ENCODE data around the gene NFIA. TPM values are rescaled to one million over a fixed set of nuclear protein-coding genes. Genes with fewer than 3 reads are reported as not detected.

Gene NFIA
- polyA plus RNA-seq, 1 donor (not counting 4 experiments of a cell fraction or from before 2014, with no cell fraction given) = 14.7 TPM

- Histone ChIP-seq H3K4me1 (ENCODE audit: control insufficient read depth, extremely low read depth, insufficient read depth, low read length) (peaks cover 39% of the 10 kb centered on the region), H4K20me1 (ENCODE audit: control insufficient read depth, extremely low read depth, insufficient read depth, low read length) (no peaks in the 10 kb centered on the region), H3K36me3 (ENCODE audit: control insufficient read depth in 2 of 2, extremely low read depth in 1 of 2, insufficient read depth in 2 of 2, low read length in 2 of 2) (peaks cover 3 to 4% of the 10 kb centered on the region in 2 experiments), H3K79me2 (ENCODE audit: control insufficient read depth, insufficient read depth, low read length) (peaks cover 2% of the 10 kb centered on the region), H3K9me1 (ENCODE audit: control insufficient read depth, extremely low read depth, insufficient read depth, low read length) (no peaks in the 10 kb centered on the region), H3K27me3 (ENCODE audit: control insufficient read depth, extremely low read depth, insufficient read depth, low read length) (no peaks in the 10 kb centered on the region), H2AFZ (ENCODE audit: control insufficient read depth, low read length) (no peak overlapping the region), H3K9me3 (ENCODE audit: control insufficient read depth, low read depth, low read length) (no peaks in the 10 kb centered on the region), H3K9ac (ENCODE audit: control insufficient read depth, extremely low read depth, insufficient read depth, low read length) (no peak overlapping the region), H3K4me2 (ENCODE audit: control insufficient read depth, extremely low read depth, insufficient read depth, low read depth, low read length) (no peak overlapping the region), H3K4me3 (ENCODE audit: control insufficient read depth in 2 of 3, extremely low read depth in 1 of 3, insufficient read depth in 2 of 3, low read depth in 1 of 3, low read length in 3 of 3) (no peak overlapping the region), H3K27ac (ENCODE audit: control insufficient read depth, insufficient read depth, low read length) (no peak overlapping the region)
- DNase-seq (ENCODE audit: low read depth, low spot score) (no peak), FAIRE-seq (no peak)
- dilution Hi-C loops (cut with MboI; ENCODE audit: extremely low pct_ligation_motif_present, low sequenced_read_pairs) = no loop called here
- TF ChIP-seq EZH2 (IDR thresholded peaks at IDR 0.05; ENCODE audit: low read length) (no peak), CTCF (optimal IDR thresholded peaks at IDR 0.05 in 1 of 3, IDR thresholded peaks at IDR 0.05 in 1 of 3, conservative IDR thresholded peaks at IDR 0.05 in 1 of 3; ENCODE audit: extremely low read depth in 1 of 3, insufficient read depth in 2 of 3, low read length in 3 of 3) (no peak)
These were observed 250.4 kb downstream of the NFIA start for GRCh38 chr1:61332796-61333195.

GRCh38 chr1:61334718-61335589, 252.6 kb downstream of the NFIA start:
- Histone ChIP-seq H3K4me2 (ENCODE audit: control insufficient read depth, extremely low read depth, insufficient read depth, low read depth, low read length) (no peak overlapping the region), H3K4me1 (ENCODE audit: control insufficient read depth, extremely low read depth, insufficient read depth, low read length) (peaks cover 49% of the 10 kb centered on the region)

More at GRCh38 chr1:61334718-61335589, 252.6 kb downstream of the NFIA start:
- H3K27me3 ChIP-seq (ENCODE audit: control insufficient read depth, extremely low read depth, insufficient read depth, low read length) = no peaks in the 10 kb centered on the region
- TF ChIP-seq EZH2 (IDR thresholded peaks at IDR 0.05; ENCODE audit: low read length) (no peak), CTCF (optimal IDR thresholded peaks at IDR 0.05 in 1 of 3, IDR thresholded peaks at IDR 0.05 in 1 of 3, conservative IDR thresholded peaks at IDR 0.05 in 1 of 3; ENCODE audit: extremely low read depth in 1 of 3, insufficient read depth in 2 of 3, low read length in 3 of 3) (no peak)
- DNase-seq (ENCODE audit: low read depth, low spot score) (no peak), FAIRE-seq (no peak)
- dilution Hi-C loops (cut with MboI; ENCODE audit: extremely low pct_ligation_motif_present, low sequenced_read_pairs) = no loop called here
- no peaks in the 10 kb centered on the region for H3K9me3 ChIP-seq (ENCODE audit: control insufficient read depth, low read depth, low read length)
- H3K36me3 ChIP-seq (ENCODE audit: control insufficient read depth in 2 of 2, extremely low read depth in 1 of 2, insufficient read depth in 2 of 2, low read length in 2 of 2) = peaks cover 3 to 4% of the 10 kb centered on the region in 2 experiments
- H4K20me1 ChIP-seq (ENCODE audit: control insufficient read depth, extremely low read depth, insufficient read depth, low read length) = no peaks in the 10 kb centered on the region
- H3K9ac ChIP-seq (ENCODE audit: control insufficient read depth, extremely low read depth, insufficient read depth, low read length) = no peak overlapping the region
- no peak overlapping the region for H3K27ac ChIP-seq (ENCODE audit: control insufficient read depth, insufficient read depth, low read length)
- H3K4me3 ChIP-seq (ENCODE audit: control insufficient read depth in 2 of 3, extremely low read depth in 1 of 3, insufficient read depth in 2 of 3, low read depth in 1 of 3, low read length in 3 of 3) = no peak overlapping the region
- H3K79me2 ChIP-seq (ENCODE audit: control insufficient read depth, insufficient read depth, low read length) = peaks cover 3% of the 10 kb centered on the region
- no peaks in the 10 kb centered on the region for H3K9me1 ChIP-seq (ENCODE audit: control insufficient read depth, extremely low read depth, insufficient read depth, low read length)
- H2AFZ ChIP-seq (ENCODE audit: control insufficient read depth, low read length) = no peak overlapping the region
